Heart left ventricle (tissue), 13 donors: ENCODE results near the gene ZNG1A.

Source experiments
- CTCF ChIP-seq, 12 donors: fragments of 200-600 bp; sonication (generic) in 4 of 12; IDR thresholded peaks; one replicate each; pipeline versions ENCODE4 v1.5.0 to v1.8.0; 2018 to 2022; ENCODE audit warnings: antibody characterized with exemption in 12 of 12, mild to moderate bottlenecking in 5 of 12
- POLR2A ChIP-seq, 2 donors: fragments of 450-650 bp; IDR thresholded peaks; one replicate each; pipeline ENCODE4 v1.6.1; 2017; ENCODE audit warnings: antibody characterized with exemption in 2 of 2, mild to moderate bottlenecking in 2 of 2, moderate library complexity in 2 of 2
- donor health status: ischemic (EF 13 %, LVEDD 7.1; RV severe dilation, severe dysfunction).
- donor health status: DM: no; HTN: yes; CAD: no.
- donor health status: DM: no; HTN: no; CAD: no.
- donor health status: ischemic (EF 25% LVEDD 6.9; RV normal size, moderate dysfunction).
- donor health status: ischemic (EF 25% LVEDD 5.7; RV mildly dilated, moderate dysfunction).
- donor health status: ischemic (EF 35%, LVEDD 5.7; RV mildly dilated, moderate dysfunction).
- donor health status: nonischemic (EF 11% LVEDD 7.7; RV severe dilation, severe dysfunction).
- donor health status: DM: yes; HTN: yes; CAD: no.
- donor health status: PGD.
- donor health status: ischemic (EF 29% LVEDD 5.4; RV normal size, mild dysfunction).
- donor health status: nonischemic (EF 23%, LVEDD 6.1; RV moderate dilation, normal function).

GRCh38 chr9:215631-216155 is 36.8 kb upstream of the ZNG1A start:
- TF ChIP-seq CTCF (IDR thresholded peaks at IDR 0.05) (no peak), POLR2A (IDR thresholded peaks at IDR 0.05) (no peak)
